GM23248 (cell line): ENCODE data around the gene BUD31. TPM values are rescaled to one million over a fixed set of nuclear protein-coding genes. Genes with fewer than 3 reads are reported as not detected.
"Not testable (repeated sequence)": the region's sequence is repeated elsewhere in the genome, so short reads cannot be mapped to it uniquely, and the experiment has no call there.

Source experiments
- DNase-seq: peaks from one replicate; pipeline ENCODE4 v3.0.0-alpha.2; 2015
- H2AFZ ChIP-seq: fragments of 200-600 bp; sonication (generic); 2 replicates; pipeline ENCODE4 v1.6.1; 2016; ENCODE audit warnings: antibody characterized with exemption
- H3F3A ChIP-seq: fragments of 200-600 bp; sonication (generic); 2 replicates; pipeline ENCODE4 v1.6.1; 2016; ENCODE audit warnings: mild to moderate bottlenecking, antibody characterized with exemption, mixed run types; ENCODE audit not compliant: insufficient read depth
- H3K27ac ChIP-seq: fragments of 200-600 bp; sonication (generic); 2 replicates; pipeline ENCODE4 v1.5.1; 2016; ENCODE audit warnings: mild to moderate bottlenecking
- H3K27me3 ChIP-seq: fragments of 200-600 bp; sonication (generic); replicated peaks from 2 replicates; pipeline ENCODE4 v1.6.1; 2016; ENCODE audit warnings: mild to moderate bottlenecking; ENCODE audit not compliant: insufficient read depth
- H3K36me3 ChIP-seq: fragments of 200-600 bp; sonication (generic); 2 replicates; pipeline ENCODE4 v1.6.1; 2016; ENCODE audit warnings: low read depth, mild to moderate bottlenecking
- H3K4me1 ChIP-seq: fragments of 200-600 bp; sonication (generic); 2 replicates; pipeline ENCODE4 v1.6.1; 2016; ENCODE audit warnings: mild to moderate bottlenecking; ENCODE audit not compliant: insufficient read depth
- H3K4me2 ChIP-seq: fragments of 200-600 bp; sonication (generic); one replicate; pipeline ENCODE4 v1.6.1; 2016; ENCODE audit warnings: mild to moderate bottlenecking; ENCODE audit not compliant: unreplicated experiment
- H3K4me3 ChIP-seq: fragments of 200-600 bp; sonication (generic); 2 replicates; pipeline ENCODE4 v1.5.1; 2016; ENCODE audit warnings: mild to moderate bottlenecking
- H3K79me2 ChIP-seq: fragments of 200-600 bp; sonication (generic); 2 replicates; pipeline ENCODE4 v1.6.1; 2016; ENCODE audit warnings: mild to moderate bottlenecking; ENCODE audit not compliant: insufficient read depth
- H3K9ac ChIP-seq: fragments of 200-600 bp; sonication (generic); 2 replicates; pipeline ENCODE4 v1.6.1; 2016; ENCODE audit warnings: mild to moderate bottlenecking
- H3K9me2 ChIP-seq: fragments of 200-600 bp; sonication (generic); 2 replicates; pipeline ENCODE4 v1.6.1; 2016; ENCODE audit warnings: mixed run types, mild to moderate bottlenecking, moderate library complexity; ENCODE audit not compliant: insufficient read depth
- H3K9me3 ChIP-seq: fragments of 200-600 bp; sonication (generic); one replicate; pipeline ENCODE4 v1.6.1; 2017; ENCODE audit warnings: low read depth
- H4K20me1 ChIP-seq: fragments of 200-600 bp; sonication (generic); 2 replicates; pipeline ENCODE4 v1.6.0; 2016; ENCODE audit not compliant: insufficient read depth
- EZH2 ChIP-seq: fragments of 200-600 bp; sonication (generic); IDR thresholded peaks from 2 replicates; pipeline ENCODE4 v1.6.1; 2018; ENCODE audit warnings: antibody characterized with exemption, mild to moderate bottlenecking; ENCODE audit not compliant: insufficient read depth, poor library complexity, severe bottlenecking
- EZH2phosphoT487 ChIP-seq: fragments of 200-600 bp; sonication (generic); IDR thresholded peaks from 2 replicates; pipeline ENCODE4 v1.6.1; 2018; ENCODE audit warnings: antibody characterized with exemption, moderate library complexity, mild to moderate bottlenecking, low read depth; ENCODE audit not compliant: insufficient read depth
- WGBS, 2 experiments: methylation state at CpG; one replicate each; pipeline ENCODE4 v1.1.6; 2015 to 2017; ENCODE audit warnings: low lambda C conversion rate in 2 of 2, low coverage in 1 of 2; ENCODE audit errors: missing lambda C conversion rate in 2 of 2; 5-methylcytosine and 5-hydroxymethylcytosine counted together
- in situ Hi-C: fragments of 300-500 bp; cut with MboI; formaldehyde crosslinking; loops from 2 replicates; pipeline ENCODE4 v1.15.0; 2020
- polyA plus RNA-seq: library from polyadenylated mRNA; unstranded; fragments of >200 nt; fragmentation: Nextera tagmentation; extraction: Ambion mirVana; gene quantifications from 2 replicates; pipeline ENCODE4 v1.2.1, GENCODE V29; 2016
- total RNA-seq: library from RNA; depleted of rRNA; stranded (reverse); fragments of >200 nt; shearing (Covaris generic); gene quantifications from 2 replicates; pipeline ENCODE4 v1.2.3, GENCODE V29; 2014

Gene BUD31
- total and polyA plus RNA-seq, 2 experiments from 2014 or later, result 71.8 to 318 TPM

DNA sequence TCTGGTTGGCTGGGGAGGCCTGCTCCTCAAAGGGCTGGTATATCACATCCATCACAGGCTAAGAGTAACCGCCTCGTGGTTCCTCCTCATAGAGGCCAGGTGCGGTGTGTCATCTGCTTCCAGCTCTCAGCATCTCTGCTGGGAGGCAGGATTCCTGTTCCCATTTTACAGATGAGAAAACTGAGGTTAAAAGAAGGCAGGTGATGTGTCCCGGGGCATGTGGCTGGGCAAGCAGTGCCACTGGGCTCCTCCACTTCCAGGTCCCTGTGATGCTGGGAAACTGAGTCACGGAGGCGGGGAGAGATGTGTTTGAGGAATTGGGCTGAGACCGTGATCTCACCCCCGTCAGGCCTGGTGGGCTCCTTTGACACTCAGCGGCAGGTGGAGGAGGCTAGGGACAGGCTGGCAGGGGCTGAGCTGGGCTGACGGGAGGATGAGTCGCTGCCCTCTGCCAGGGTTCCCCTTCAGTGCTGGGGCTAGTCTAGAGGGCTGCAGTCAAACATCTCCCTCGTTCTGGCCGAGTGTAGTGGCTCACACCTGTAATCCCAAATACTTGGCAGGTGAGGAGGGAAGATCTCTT lies 24.9 kb upstream of the BUD31 start:
- Histone ChIP-seq H3K27me3 (no peaks in the 10 kb centered on the region), H4K20me1 (no peaks in the 10 kb centered on the region), H3K4me2 (no peak overlapping the region), H3K36me3 (peaks cover 21% of the 10 kb centered on the region; the same call in 1 of the 2 replicates), H3K79me2 (peaks cover 74% of the 10 kb centered on the region), H3K9me2 (no peaks in the 10 kb centered on the region), H3K27ac (no peak overlapping the region), H3K4me1 (peaks cover 20% of the 10 kb centered on the region), H3K9me3 (no peaks in the 10 kb centered on the region), H3K9ac (no peak overlapping the region), H3F3A (peaks cover 15% of the 10 kb centered on the region), H2AFZ (no peak overlapping the region), H3K4me3 (no peak overlapping the region)
- 86 to 88% methylated on average over 13 of the region's 13 CpGs for WGBS, 2 experiments
- no peak for TF ChIP-seq EZH2phosphoT487
- TF ChIP-seq EZH2, result no peak
- no peak for DNase-seq
- in situ Hi-C loops, result no loop called here

- Histone ChIP-seq H3K4me3 (no peak overlapping the region), H3K9ac (no peak overlapping the region), H3K9me2 (no peaks in the 10 kb centered on the region), H3K4me1 (peaks cover 16% of the 10 kb centered on the region), H3K36me3 (peaks cover 27% of the 10 kb centered on the region; the same call in 1 of the 2 replicates), H3K9me3 (no peaks in the 10 kb centered on the region), H3K79me2 (peaks cover 74% of the 10 kb centered on the region), H3K4me2 (no peak overlapping the region), H3K27ac (no peak overlapping the region), H4K20me1 (no peaks in the 10 kb centered on the region), H3K27me3 (no peaks in the 10 kb centered on the region), H3F3A (peaks cover 11% of the 10 kb centered on the region), H2AFZ (no peak overlapping the region)
- WGBS, 2 experiments, result 94 to 95% methylated on average over 4 of the region's 4 CpGs
- TF ChIP-seq EZH2phosphoT487, result no peak
- TF ChIP-seq EZH2, result no peak
- in situ Hi-C loops, result no loop called here
- DNase-seq, result no peak
Measured at GRCh38 chr7:99384523-99384922, 24.2 kb upstream of the BUD31 start.

- TF ChIP-seq EZH2phosphoT487 (no peak), EZH2 (no peak)
- Histone ChIP-seq H3K79me2 (peaks cover 65% of the 10 kb centered on the region), H3K4me3 (no peak overlapping the region), H3K9me3 (no peaks in the 10 kb centered on the region), H2AFZ (no peak overlapping the region), H3K4me1 (peaks cover 5% of the 10 kb centered on the region), H3K9me2 (no peaks in the 10 kb centered on the region), H3K4me2 (no peak overlapping the region), H3K27me3 (no peaks in the 10 kb centered on the region), H3F3A (peaks cover under 1% of the 10 kb centered on the region; the same call in 1 of the 2 replicates), H3K27ac (no peak overlapping the region), H4K20me1 (no peaks in the 10 kb centered on the region), H3K9ac (no peak overlapping the region), H3K36me3 (peaks cover 29% of the 10 kb centered on the region; the same call in 1 of the 2 replicates)
- in situ Hi-C loops, result no loop called here
- no peak for DNase-seq
- WGBS, 2 experiments, result 96 to 99% methylated on average over 8 of the region's 8 CpGs
Measured at GRCh38 chr7:99385564-99385963, 23.2 kb upstream of the BUD31 start.

DNA sequence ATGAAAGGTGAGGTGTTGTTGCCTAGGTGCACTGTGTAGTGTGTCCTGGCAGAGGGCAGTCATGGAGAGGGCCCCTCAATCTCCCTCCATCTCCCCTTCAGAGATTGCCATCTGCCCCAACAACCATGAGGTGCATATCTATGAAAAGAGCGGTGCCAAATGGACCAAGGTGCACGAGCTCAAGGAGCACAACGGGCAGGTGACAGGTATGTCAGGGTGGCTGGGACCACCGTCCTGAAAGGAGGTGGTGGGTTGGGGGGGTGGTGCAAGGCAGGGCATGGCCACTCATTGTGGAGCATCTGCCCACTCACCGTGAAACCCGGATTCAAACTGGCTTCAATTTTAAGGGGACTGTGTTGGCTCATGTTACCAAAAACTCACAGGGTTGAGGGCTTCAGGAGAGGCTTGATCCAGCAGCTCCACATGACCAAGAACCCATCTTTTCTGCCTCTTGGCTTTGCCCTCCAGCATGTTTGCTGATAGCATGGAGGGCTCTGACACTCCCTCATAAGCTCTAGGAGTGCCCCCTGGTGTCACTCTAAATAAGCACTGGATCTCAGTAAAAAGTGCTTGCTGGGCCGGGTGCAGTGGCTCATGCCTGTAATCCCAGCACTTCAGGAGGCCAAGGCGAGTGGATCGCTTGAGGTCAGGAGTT lies 22.1 kb upstream of the BUD31 start:
- H4K20me1 ChIP-seq, result no peaks in the 10 kb centered on the region
- H3K4me1 ChIP-seq, result no peaks in the 10 kb centered on the region
- H3K9me2 ChIP-seq, result no peaks in the 10 kb centered on the region
- peaks cover 65% of the 10 kb centered on the region for H3K79me2 ChIP-seq
- 77 to 84% methylated on average over 8 to 9 of the region's 9 CpGs for WGBS, 2 experiments
- no peaks in the 10 kb centered on the region for H3K9me3 ChIP-seq
- peaks cover 38% of the 10 kb centered on the region; the same call in 1 of the 2 replicates for H3K36me3 ChIP-seq
- H3K27ac ChIP-seq, result no peak overlapping the region
- in situ Hi-C loops, result no loop called here
- H3K4me3 ChIP-seq, result no peak overlapping the region
- peak; percentile 59 for DNase-seq
- H3F3A ChIP-seq, result no peaks in the 10 kb centered on the region
- H3K4me2 ChIP-seq, result no peak overlapping the region
- no peak for TF ChIP-seq EZH2phosphoT487
- no peak for TF ChIP-seq EZH2
- no peak overlapping the region for H2AFZ ChIP-seq
- no peaks in the 10 kb centered on the region for H3K27me3 ChIP-seq
- H3K9ac ChIP-seq, result no peak overlapping the region

DNA sequence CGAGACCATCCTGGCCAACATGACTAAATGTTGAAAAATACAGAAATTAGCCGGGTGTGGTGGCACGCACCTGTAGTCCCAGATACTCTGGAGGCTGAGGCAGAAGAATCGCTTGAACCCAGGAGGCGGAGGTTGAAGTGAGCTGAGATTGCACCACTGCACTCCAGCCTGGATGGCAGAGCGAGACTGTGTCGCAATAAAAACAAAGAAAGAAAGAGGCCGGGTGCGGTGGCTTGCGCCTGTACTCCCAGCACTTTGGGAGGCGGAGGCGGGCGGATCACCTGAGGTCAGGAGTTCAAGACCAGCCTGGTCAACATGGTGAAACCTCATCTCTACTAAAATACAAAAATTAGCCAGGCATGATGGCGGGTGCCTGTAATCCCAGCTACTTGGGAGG lies 21.5 kb upstream of the BUD31 start:
- Histone ChIP-seq H3K79me2 (peaks cover 64% of the 10 kb centered on the region), H3K36me3 (peaks cover 38% of the 10 kb centered on the region; the same call in 1 of the 2 replicates)
- H3K4me2 ChIP-seq, H3K27me3 ChIP-seq, H3K9me2 ChIP-seq, H3K4me1 ChIP-seq, H3K4me3 ChIP-seq, H4K20me1 ChIP-seq, H3K9me3 ChIP-seq, H2AFZ ChIP-seq, H3K27ac ChIP-seq, H3F3A ChIP-seq, in situ Hi-C loops, H3K9ac ChIP-seq, DNase-seq: not testable (repeated sequence)
- WGBS, 2 experiments, result 94 to 98% methylated on average over 14 of the region's 14 CpGs
